Ishikawa (cell line): ENCODE results near the gene NCOA6.
A peak's percentile ranks its signal among the peaks of the same experiment; 100 is the strongest.

ENCODE experiments used
- CEBPB ChIP-seq: IDR thresholded peaks from 2 replicates; pipeline ENCODE4 v1.6.1; 2012
- CREB1 ChIP-seq: IDR thresholded peaks from 2 replicates; pipeline ENCODE4 v1.6.1; 2012; ENCODE audit warnings: low read depth
- EGR1 ChIP-seq: IDR thresholded peaks from 2 replicates; pipeline ENCODE4 v1.6.1; 2012
- EP300 ChIP-seq: IDR thresholded peaks from 2 replicates; pipeline ENCODE4 v1.6.1; 2012; ENCODE audit warnings: borderline replicate concordance
- FOXM1 ChIP-seq: IDR thresholded peaks from 2 replicates; pipeline ENCODE4 v1.6.1; 2012; ENCODE audit warnings: low read depth, borderline replicate concordance
- NFIC ChIP-seq: IDR thresholded peaks from 2 replicates; pipeline ENCODE4 v1.6.1; 2012
- RAD21 ChIP-seq: IDR thresholded peaks from 2 replicates; pipeline ENCODE4 v1.6.1; 2012; ENCODE audit warnings: low read depth
- TAF1 ChIP-seq: IDR thresholded peaks from 2 replicates; pipeline ENCODE4 v1.6.1; 2012; ENCODE audit warnings: low read depth, mild to moderate bottlenecking
- TCF12 ChIP-seq: IDR thresholded peaks from 2 replicates; pipeline ENCODE4 v1.6.1; 2012; ENCODE audit warnings: low read depth
- TEAD4 ChIP-seq: IDR thresholded peaks from 2 replicates; pipeline ENCODE4 v1.6.1; 2012
- YY1 ChIP-seq: IDR thresholded peaks from 2 replicates; pipeline ENCODE4 v1.6.1; 2012; ENCODE audit warnings: low read depth
- ZBTB7A ChIP-seq: IDR thresholded peaks from 2 replicates; pipeline ENCODE4 v1.6.1; 2012; ENCODE audit warnings: low read depth
- TF ChIP-seq, protein P1 (sequence below): IDR thresholded peaks from 2 replicates; pipeline ENCODE4 v1.6.1; 2012
- TF ChIP-seq, protein P2 (sequence below): IDR thresholded peaks from 2 replicates; pipeline ENCODE4 v1.6.1; 2012
- TF ChIP-seq, protein P3 (sequence below): IDR thresholded peaks from 2 replicates; pipeline ENCODE4 v1.6.1; 2012; ENCODE audit warnings: low read depth, mild to moderate bottlenecking

Gene NCOA6

DNA sequence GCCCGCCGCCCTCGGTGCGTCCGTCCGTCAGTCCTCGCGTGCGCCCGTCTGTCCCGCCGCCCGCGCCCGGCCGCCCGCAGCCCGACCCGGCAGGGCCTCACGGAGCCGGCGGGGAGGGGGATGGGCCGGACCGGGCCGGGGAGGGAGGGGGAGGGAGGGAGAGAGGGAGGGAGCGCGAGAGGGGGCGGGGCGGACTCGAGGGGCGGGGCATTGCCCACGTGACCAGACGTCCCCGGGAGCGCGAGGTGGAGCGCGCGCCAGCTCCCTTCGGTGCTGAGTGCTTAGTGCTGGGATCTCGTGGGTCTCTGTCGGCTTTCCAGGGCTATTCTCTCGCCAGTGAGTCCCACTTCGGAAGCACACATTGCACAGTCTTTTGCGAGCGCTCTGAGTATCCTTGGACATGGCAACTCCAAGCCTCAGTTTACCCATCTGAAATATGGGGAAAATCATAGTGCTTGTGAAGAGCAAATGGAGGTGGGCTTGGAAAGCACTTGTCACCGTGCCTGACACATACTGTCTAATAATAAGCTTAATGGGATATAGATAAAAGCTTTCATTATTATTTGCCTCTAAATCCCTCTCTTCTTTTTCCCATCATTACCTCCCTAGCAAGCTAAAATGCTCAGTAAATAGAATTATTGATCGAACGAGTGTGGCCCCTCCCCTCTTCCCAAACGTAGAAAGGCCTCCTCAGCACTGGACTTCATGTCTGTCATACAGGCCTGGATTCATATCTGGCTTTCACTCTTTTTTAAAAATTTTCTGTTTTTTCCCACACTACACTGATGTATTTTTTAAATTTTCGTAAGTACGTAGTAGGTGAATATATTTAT is at the start of gene NCOA6:
TSS of gene NCOA6 (minus strand) at position 122 of the 833 bp plus-strand sequence. CDS start 43,296 bp downstream, outside the sequence.
- no peak for TF ChIP-seq NFIC
- TF ChIP-seq ZBTB7A: no peak
- TF ChIP-seq, protein P1, sequence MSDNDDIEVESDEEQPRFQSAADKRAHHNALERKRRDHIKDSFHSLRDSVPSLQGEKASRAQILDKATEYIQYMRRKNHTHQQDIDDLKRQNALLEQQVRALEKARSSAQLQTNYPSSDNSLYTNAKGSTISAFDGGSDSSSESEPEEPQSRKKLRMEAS: peak; percentile 79
- TF ChIP-seq, protein P2, sequence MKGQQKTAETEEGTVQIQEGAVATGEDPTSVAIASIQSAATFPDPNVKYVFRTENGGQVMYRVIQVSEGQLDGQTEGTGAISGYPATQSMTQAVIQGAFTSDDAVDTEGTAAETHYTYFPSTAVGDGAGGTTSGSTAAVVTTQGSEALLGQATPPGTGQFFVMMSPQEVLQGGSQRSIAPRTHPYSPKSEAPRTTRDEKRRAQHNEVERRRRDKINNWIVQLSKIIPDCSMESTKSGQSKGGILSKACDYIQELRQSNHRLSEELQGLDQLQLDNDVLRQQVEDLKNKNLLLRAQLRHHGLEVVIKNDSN: peak; percentile 95
- peak; percentile 48; the same call in 1 of the 2 replicates for TF ChIP-seq TAF1

DNA sequence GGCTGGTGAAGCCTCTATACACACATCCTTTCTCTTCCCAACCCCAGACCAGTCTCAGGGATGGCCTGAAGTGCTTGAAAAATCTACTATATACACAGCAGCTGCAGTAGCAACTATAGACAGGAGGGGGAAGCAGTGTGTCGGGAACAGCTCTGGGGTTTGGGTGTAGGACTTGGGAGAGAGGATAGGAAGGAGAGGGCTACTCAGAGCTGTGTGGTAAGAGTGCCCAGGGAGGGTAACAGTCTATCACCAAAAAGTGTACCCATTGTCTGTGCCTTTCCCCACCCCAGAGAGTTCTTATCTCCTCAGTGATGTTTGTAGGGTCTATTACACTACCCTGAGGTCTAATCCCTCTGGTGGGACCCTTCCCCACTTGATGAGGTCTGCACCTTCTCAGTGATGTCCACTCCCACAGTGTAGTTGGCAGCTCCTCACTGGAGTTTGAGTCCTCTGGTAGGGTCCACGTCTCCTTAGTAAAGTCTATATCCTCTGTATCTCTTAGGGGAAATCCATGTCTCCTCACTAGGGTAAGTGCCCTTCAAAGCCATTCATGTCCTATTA is 48.7 kb upstream of the NCOA6 start:
- no peak for TF ChIP-seq NFIC
- TF ChIP-seq CREB1: no peak
- TF ChIP-seq TCF12: no peak
- no peak for TF ChIP-seq YY1
- TF ChIP-seq RAD21: peak; percentile 95
- TF ChIP-seq, protein P2: no peak

DNA sequence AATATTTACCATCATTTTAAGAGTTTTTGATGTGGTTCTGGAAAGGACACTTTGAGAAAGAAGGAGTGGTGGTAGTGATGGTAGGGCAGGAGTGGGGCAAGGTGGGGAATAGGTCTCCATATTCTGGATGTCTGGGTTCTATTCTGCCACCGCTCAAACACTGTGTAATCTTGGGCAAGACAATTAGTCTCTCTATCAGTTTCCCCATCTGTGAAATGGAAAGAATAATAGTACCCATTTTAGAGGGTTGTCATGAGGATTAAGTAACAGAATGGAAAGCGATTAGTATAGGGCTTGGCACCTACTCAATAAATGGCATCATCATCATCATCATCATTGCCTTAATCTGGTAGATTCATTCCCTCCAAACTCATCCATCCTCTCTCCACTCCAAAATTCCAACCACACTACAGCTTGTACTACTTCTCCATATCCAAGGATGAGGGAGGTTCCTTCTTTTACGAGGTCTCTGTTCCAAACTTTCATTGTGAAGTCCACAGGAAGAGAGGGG is 48.2 kb upstream of the NCOA6 start:
- TF ChIP-seq TAF1: no peak

DNA sequence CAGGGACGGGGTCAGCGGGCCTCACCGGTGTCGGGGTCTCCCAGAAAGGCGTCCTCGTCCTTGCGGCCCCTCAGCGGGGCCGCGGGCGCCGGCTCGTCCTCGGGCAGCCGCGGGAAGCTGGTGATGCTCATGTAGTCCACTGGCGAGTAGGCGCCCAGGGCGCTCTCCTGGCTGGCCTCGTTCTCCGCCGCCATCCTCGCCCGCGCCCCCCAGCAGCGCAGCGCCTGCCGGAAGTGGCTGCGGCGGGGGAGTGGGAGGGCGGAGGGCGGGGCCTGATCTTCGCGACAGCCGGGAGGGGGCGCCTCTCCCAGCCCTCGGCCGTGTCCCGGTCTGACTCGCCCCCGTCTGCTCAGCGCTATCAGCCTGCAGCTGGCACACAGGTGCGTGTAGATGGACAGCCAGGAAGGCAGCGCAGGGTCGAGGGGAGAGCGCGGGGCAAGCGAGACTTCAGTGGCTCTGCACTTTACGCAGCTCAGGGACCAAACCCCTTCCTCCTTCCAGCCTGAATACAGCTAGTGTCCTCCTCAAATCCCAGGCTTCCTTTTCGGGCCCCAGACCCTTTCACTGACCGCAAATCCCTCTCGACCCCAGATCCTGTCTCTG is 47.3 kb upstream of the NCOA6 start, which contains the start of gene GGT7:
TSS of gene GGT7 (minus strand) at position 235 of the 603 bp plus-strand sequence. CDS start at position 194, 41 bp downstream.
- TF ChIP-seq EGR1 (0 out of 2 replicates have a peak, but pooled peaks have one; percentile 40), TEAD4 (no peak), ZBTB7A (peak; percentile 90), TAF1 (peak; percentile 49), YY1 (0 out of 2 replicates have a peak, but pooled peaks have one; percentile 37), RAD21 (peak; percentile 48; the same call in 1 of the 2 replicates), TCF12 (no peak; the same call in 1 of the 2 replicates)
- TF ChIP-seq, protein P1: peak; percentile 86

DNA sequence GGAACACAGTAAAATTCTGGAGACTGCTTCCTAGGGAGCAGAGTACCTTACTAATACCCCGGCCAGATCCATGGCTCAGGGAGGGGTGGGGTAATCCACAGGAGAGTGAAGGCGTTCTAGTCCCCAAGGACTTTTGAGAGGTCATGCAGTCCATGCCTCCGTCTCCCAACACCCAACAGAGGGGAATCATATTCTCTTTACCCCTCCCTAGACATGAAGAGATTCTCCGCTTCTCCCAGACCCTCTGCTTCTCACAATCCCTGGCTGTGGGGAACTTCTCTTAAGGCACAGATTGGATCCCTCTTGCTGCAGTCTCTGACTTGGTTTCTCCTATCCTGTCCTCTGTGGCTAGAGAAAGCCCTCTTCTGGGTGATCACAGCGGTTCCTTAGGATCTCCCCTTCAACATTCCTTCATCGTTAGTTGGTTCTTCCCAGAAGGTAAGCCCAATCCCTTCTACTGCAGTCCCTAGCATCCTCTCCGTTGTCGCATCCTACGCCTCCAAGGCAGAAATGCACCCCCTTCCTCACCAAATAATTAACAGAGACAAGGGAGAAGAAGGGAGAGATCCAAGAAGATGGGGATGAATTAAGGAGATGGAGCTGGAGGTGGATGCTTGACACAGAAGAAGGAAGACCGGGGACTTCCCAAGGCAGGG is 46.6 kb upstream of the NCOA6 start:
- TF ChIP-seq TEAD4 (no peak), RAD21 (no peak), EP300 (no peak), EGR1 (no peak), YY1 (no peak), CEBPB (no peak), CREB1 (no peak), FOXM1 (no peak), ZBTB7A (no peak), TAF1 (no peak), TCF12 (no peak)
- TF ChIP-seq, protein P3, sequence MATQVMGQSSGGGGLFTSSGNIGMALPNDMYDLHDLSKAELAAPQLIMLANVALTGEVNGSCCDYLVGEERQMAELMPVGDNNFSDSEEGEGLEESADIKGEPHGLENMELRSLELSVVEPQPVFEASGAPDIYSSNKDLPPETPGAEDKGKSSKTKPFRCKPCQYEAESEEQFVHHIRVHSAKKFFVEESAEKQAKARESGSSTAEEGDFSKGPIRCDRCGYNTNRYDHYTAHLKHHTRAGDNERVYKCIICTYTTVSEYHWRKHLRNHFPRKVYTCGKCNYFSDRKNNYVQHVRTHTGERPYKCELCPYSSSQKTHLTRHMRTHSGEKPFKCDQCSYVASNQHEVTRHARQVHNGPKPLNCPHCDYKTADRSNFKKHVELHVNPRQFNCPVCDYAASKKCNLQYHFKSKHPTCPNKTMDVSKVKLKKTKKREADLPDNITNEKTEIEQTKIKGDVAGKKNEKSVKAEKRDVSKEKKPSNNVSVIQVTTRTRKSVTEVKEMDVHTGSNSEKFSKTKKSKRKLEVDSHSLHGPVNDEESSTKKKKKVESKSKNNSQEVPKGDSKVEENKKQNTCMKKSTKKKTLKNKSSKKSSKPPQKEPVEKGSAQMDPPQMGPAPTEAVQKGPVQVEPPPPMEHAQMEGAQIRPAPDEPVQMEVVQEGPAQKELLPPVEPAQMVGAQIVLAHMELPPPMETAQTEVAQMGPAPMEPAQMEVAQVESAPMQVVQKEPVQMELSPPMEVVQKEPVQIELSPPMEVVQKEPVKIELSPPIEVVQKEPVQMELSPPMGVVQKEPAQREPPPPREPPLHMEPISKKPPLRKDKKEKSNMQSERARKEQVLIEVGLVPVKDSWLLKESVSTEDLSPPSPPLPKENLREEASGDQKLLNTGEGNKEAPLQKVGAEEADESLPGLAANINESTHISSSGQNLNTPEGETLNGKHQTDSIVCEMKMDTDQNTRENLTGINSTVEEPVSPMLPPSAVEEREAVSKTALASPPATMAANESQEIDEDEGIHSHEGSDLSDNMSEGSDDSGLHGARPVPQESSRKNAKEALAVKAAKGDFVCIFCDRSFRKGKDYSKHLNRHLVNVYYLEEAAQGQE: no peak
- TF ChIP-seq, protein P1: no peak
- TF ChIP-seq, protein P2: no peak

DNA sequence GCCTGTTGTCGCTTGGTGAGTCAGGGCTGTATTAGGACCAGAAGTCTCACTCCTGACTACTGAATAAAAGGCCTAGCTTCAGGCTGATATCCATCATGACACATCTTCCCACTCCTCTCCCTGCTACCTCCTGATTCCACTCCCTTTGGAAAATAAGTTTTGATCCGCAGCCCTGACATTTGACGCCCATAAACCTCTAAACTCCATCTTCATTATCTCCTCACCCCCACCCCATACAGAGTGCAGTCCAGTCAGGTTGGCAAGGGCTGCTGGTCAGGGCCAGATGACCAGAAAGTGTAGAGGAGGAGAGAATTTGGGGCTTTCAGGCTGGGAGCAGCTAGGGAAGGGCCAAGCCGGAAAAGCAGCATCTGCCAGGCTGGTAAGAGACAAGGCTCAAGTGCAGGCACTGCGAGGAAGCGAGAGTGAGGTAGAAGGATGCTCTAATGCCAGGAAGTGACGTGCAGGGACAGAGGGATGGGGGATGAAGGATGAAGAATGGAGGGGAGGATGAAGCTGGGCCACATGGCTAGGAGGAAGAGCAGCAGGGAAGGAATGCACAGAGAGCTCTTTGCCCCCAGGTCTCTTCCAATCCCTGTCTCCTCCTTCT is 46.0 kb upstream of the NCOA6 start:
- no peak for TF ChIP-seq TEAD4
- no peak for TF ChIP-seq CEBPB
- TF ChIP-seq EP300: no peak
- no peak for TF ChIP-seq TAF1
